GM19463 (cell line): Measurements from ENCODE around the gene TMEM63C.

Source experiments
- ATAC-seq: cut with Tn5 transposase; IDR thresholded peaks from one replicate; pipeline ENCODE4 v1.9.1; 2021; ENCODE audit warnings: mild to moderate bottlenecking, moderate library complexity; ENCODE audit not compliant: unreplicated experiment

Gene TMEM63C

GRCh38 chr14:77250927-77251326 is 69.3 kb downstream of the TMEM63C start:
- no peak for ATAC-seq

GRCh38 chr14:77251870-77252269 is 70.3 kb downstream of the TMEM63C start:
- no peak for ATAC-seq

- no peak for ATAC-seq
Observed at GRCh38 chr14:77253333-77254190, 72.0 kb downstream of the TMEM63C start.

- ATAC-seq: no peak
Observed at GRCh38 chr14:77256694-77257093, 75.1 kb downstream of the TMEM63C start.

GRCh38 chr14:77257700-77258099 is 76.1 kb downstream of the TMEM63C start:
- no peak for ATAC-seq

GRCh38 chr14:77258566-77258965 is 77.0 kb downstream of the TMEM63C start:
- ATAC-seq: no peak

GRCh38 chr14:77259025-77259715 is 77.6 kb downstream of the TMEM63C start:
- ATAC-seq: no peak

GRCh38 chr14:77260199-77260598 is 78.6 kb downstream of the TMEM63C start:
- ATAC-seq: no peak

GRCh38 chr14:77260631-77261030 is 79.0 kb downstream of the TMEM63C start:
- no peak for ATAC-seq

GRCh38 chr14:77264466-77265186 is 83.0 kb downstream of the TMEM63C start:
- no peak for ATAC-seq

GRCh38 chr14:77265187-77265515 is 83.6 kb downstream of the TMEM63C start:
- ATAC-seq: no peak

- ATAC-seq: no peak
Observed at GRCh38 chr14:77265561-77266335, 84.2 kb downstream of the TMEM63C start.

GRCh38 chr14:77266336-77266735 is 84.7 kb downstream of the TMEM63C start:
- no peak for ATAC-seq

GRCh38 chr14:77267937-77268699 is 86.5 kb downstream of the TMEM63C start:
- no peak for ATAC-seq

GRCh38 chr14:77268989-77269600 is 87.5 kb downstream of the TMEM63C start:
- no peak for ATAC-seq

GRCh38 chr14:77270361-77271112 is 88.9 kb downstream of the TMEM63C start:
- ATAC-seq: no peak

GRCh38 chr14:77271113-77271710 is 89.6 kb downstream of the TMEM63C start, which contains the start of gene NGB:
Gene NGB (minus strand): TSS chr14:77271206. CDS start chr14:77270937, 269 bp downstream.
- no peak for ATAC-seq

- no peak for ATAC-seq
Observed at GRCh38 chr14:77272261-77272660, 90.7 kb downstream of the TMEM63C start.

GRCh38 chr14:77273796-77274195 is 92.2 kb downstream of the TMEM63C start:
- no peak for ATAC-seq
